Measurements from ENCODE around the gene PJA2.

DNA sequence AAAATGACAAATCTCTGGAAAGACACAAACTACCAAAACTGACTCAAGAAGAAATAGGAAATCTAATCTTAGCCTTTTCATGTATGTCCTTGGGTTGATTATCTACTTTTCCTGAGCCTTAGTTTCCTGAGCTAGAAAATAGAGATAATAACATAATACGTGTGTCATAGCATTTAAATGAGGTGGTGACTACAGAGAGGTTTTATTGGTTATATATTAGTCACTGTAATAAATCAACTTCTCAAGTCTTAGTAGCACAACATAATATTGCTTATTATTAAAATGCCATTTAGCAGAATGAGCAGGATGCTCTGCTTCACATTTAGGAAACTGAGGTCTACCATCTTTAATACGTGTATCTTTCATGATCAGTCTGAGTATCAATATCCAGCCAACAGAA is 7.1 kb upstream of the PJA2 start:
- TF ChIP-seq, protein P1, sequence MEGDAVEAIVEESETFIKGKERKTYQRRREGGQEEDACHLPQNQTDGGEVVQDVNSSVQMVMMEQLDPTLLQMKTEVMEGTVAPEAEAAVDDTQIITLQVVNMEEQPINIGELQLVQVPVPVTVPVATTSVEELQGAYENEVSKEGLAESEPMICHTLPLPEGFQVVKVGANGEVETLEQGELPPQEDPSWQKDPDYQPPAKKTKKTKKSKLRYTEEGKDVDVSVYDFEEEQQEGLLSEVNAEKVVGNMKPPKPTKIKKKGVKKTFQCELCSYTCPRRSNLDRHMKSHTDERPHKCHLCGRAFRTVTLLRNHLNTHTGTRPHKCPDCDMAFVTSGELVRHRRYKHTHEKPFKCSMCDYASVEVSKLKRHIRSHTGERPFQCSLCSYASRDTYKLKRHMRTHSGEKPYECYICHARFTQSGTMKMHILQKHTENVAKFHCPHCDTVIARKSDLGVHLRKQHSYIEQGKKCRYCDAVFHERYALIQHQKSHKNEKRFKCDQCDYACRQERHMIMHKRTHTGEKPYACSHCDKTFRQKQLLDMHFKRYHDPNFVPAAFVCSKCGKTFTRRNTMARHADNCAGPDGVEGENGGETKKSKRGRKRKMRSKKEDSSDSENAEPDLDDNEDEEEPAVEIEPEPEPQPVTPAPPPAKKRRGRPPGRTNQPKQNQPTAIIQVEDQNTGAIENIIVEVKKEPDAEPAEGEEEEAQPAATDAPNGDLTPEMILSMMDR (IDR thresholded peaks at IDR 0.05), result no peak
- TF ChIP-seq POLR2A (IDR thresholded peaks at IDR 0.05), result no peak
- TF ChIP-seq EP300 (IDR thresholded peaks at IDR 0.05), result no peak

Data from tibial nerve (tissue), 4 donors.